ENCODE measurements around the gene CDH23. TPM values are rescaled to one million over a fixed set of nuclear protein-coding genes. Genes with fewer than 3 reads are reported as not detected.

CDH23 gene
- total and polyA plus RNA-seq, 9 of the 15 experiments (the other 6 are each of a cell fraction or from before 2014, with no cell fraction given) = 0.18 to 1.2 (median 0.47) TPM

DNA sequence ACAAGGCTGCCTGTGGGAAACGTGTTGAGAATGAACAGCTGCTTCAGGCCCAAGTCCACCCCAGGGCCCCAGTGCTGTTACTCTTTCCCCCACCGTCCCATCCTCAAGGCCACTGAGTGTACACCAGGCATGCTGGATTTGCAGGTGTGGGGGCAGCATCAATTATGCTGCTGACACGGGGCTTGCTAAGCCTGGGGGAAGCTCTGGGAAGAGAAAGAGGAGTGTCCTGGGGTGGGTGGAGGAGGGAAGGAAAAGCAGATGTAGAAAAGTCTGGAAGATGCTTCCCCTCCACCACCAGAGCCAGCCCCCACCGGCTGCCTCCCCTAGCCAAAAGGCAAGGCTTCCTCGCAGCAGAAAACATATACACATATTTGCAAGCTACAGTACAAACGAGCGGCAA lies 153.9 kb downstream of the CDH23 start:
- in situ Hi-C loops (cut with MboI) (no loop called here), intact Hi-C loops (cut with micrococcal nuclease) (no loop called here)
- POLR2A ChIA-PET = interaction anchor here (0.7 kb wide), 1 partner anchor 343 kb away, joined by 3 read pairs; no protein-coding TSS in a partner anchor
- Histone ChIP-seq H2AFZ (ENCODE audit: low read depth, low read length) (no peak overlapping the region), H3K79me2 (ENCODE audit: control insufficient read depth, insufficient read depth, low read length) (no peaks in the 10 kb centered on the region), H3K4me1 (replicated peaks in 1 of 2; ENCODE audit: control insufficient read depth in 2 of 2, insufficient read depth in 2 of 2, low read length in 2 of 2) (peaks cover 10 to 18% of the 10 kb centered on the region in 2 experiments; a peak in 4 of 5 replicates), H3K9ac (ENCODE audit: insufficient read depth in 1 of 2, low read depth in 2 of 2, low read length in 2 of 2) (no peak overlapping the region), H3K4me3 (no peak overlapping the region), H3K27me3 (ENCODE audit: control insufficient read depth in 2 of 2, insufficient read depth in 2 of 2, low read length in 2 of 2) (peaks cover 10 to 11% of the 10 kb centered on the region in 2 experiments), H3K36me3 (ENCODE audit: control insufficient read depth, insufficient read depth, low read length) (no peaks in the 10 kb centered on the region), H3K9me3 (replicated peaks; ENCODE audit: control insufficient read depth, insufficient read depth, low read depth, low read length) (no peaks in the 10 kb centered on the region), H3K27ac (ENCODE audit: extremely low read depth, low read depth, low read length) (no peak overlapping the region), H3K9me1 (ENCODE audit: control insufficient read depth, insufficient read depth, low read length) (no peaks in the 10 kb centered on the region), H3K4me2 (ENCODE audit: insufficient read depth, low read length) (no peak overlapping the region), H4K20me1 (replicated peaks; ENCODE audit: control insufficient read depth, insufficient read depth, low read length) (no peaks in the 10 kb centered on the region)
- ATAC-seq (no peak), FAIRE-seq (no peak), DNase-seq (ENCODE audit: extremely low read depth in 1 of 4, low spot score in 3 of 4) (no peak)
- WGBS (ENCODE audit: insufficient coverage, low coverage, missing lambda C conversion rate) = 16% methylated on average over 6 of the region's 7 CpGs
- no TSS peak for BruUV-seq (replicated peaks)
- TF ChIP-seq NCOA6 (IDR thresholded peaks at IDR 0.05) = no peak
- TF ChIP-seq ESRRA (IDR thresholded peaks at IDR 0.05; ENCODE audit: borderline replicate concordance, low read depth) = no peak
- TF ChIP-seq SMARCC2 (IDR thresholded peaks at IDR 0.05; ENCODE audit: low read depth) = no peak
- no peak for TF ChIP-seq TRIM28 (IDR thresholded peaks at IDR 0.05)
- no peak for TF ChIP-seq NELFE (IDR thresholded peaks at IDR 0.05; ENCODE audit: insufficient read depth, insufficient read length)
- no peak for TF ChIP-seq CHD4 (IDR thresholded peaks at IDR 0.05; ENCODE audit: insufficient read depth, insufficient replicate concordance, low read depth, low read length, poor library complexity, severe bottlenecking)
- TF ChIP-seq MCM7 (IDR thresholded peaks at IDR 0.05) = no peak
- TF ChIP-seq, protein P1, sequence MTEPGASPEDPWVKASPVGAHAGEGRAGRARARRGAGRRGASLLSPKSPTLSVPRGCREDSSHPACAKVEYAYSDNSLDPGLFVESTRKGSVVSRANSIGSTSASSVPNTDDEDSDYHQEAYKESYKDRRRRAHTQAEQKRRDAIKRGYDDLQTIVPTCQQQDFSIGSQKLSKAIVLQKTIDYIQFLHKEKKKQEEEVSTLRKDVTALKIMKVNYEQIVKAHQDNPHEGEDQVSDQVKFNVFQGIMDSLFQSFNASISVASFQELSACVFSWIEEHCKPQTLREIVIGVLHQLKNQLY (CRISPR knock-in tag; conservative IDR thresholded peaks at IDR 0.05) = no peak
- TF ChIP-seq POU5F1 (IDR thresholded peaks at IDR 0.05; ENCODE audit: borderline replicate concordance, low read depth, low read length, partially characterized antibody) = no peak
- CTCF ChIA-PET (ENCODE audit: low intra/inter-chr PET ratio) = no interaction called here
